A673 (cell line): ENCODE measurements around the gene NOC3L. TPM values are rescaled to one million over a fixed set of nuclear protein-coding genes. Genes with fewer than 3 reads are reported as not detected.

Source experiments
- BruUV-seq: library from RNA; stranded (reverse); fragments of 400-500 nt; replicated peaks from 2 replicates; lab custom pipeline; 2021; lab: Mats Ljungman, UMichigan
- CTCF ChIA-PET: fragments of 300-600 bp; sonication (Branson Sonifier 250); formaldehyde crosslinking; loops from one replicate; lab custom pipeline; 2022; ENCODE audit warnings: antibody characterized with exemption; lab: Charles Lee
- POLR2A ChIA-PET: fragments of 300-600 bp; sonication (Branson Sonifier 250); formaldehyde crosslinking; loops from one replicate; lab custom pipeline; 2022; ENCODE audit warnings: antibody characterized with exemption; ENCODE audit not compliant: low non-redundant PET; lab: Charles Lee
- DNase-seq: peaks from one replicate; pipeline ENCODE4 v3.0.0-alpha.2; 2015; ENCODE audit warnings: low spot score
- H3K27ac ChIP-seq: fragments of 200-600 bp; sonication (generic); 2 replicates; pipeline ENCODE4 v1.5.1; 2016; ENCODE audit warnings: mixed run types, low read depth, mild to moderate bottlenecking, mixed read lengths, antibody characterized with exemption, low read length; ENCODE audit not compliant: poor library complexity, severe bottlenecking
- H3K27me3 ChIP-seq: fragments of 200-600 bp; sonication (generic); replicated peaks from 2 replicates; pipeline ENCODE4 v1.6.1; 2017; ENCODE audit warnings: mixed run types, low read depth, mild to moderate bottlenecking, mixed read lengths, antibody characterized with exemption, low read length; ENCODE audit not compliant: insufficient read depth, poor library complexity
- H3K36me3 ChIP-seq: fragments of 200-600 bp; sonication (generic); 2 replicates; pipeline ENCODE4 v1.6.1; 2016; ENCODE audit warnings: mixed run types, mild to moderate bottlenecking, mixed read lengths, antibody characterized with exemption, low read length; ENCODE audit not compliant: insufficient read depth, poor library complexity, severe bottlenecking
- H3K4me1 ChIP-seq: fragments of 200-600 bp; sonication (generic); 2 replicates; pipeline ENCODE4 v1.6.1; 2017; ENCODE audit warnings: mixed run types, mild to moderate bottlenecking, mixed read lengths, antibody characterized with exemption, low read length; ENCODE audit not compliant: insufficient read depth, poor library complexity, severe bottlenecking
- H3K4me3 ChIP-seq: fragments of 200-600 bp; sonication (generic); 2 replicates; pipeline ENCODE4 v1.5.1; 2016; ENCODE audit warnings: low read depth, mixed run types, mild to moderate bottlenecking, mixed read lengths, low read length; ENCODE audit not compliant: poor library complexity, severe bottlenecking
- H3K9me3 ChIP-seq: fragments of 200-600 bp; sonication (generic); 2 replicates; pipeline ENCODE4 v1.6.1; 2016; ENCODE audit warnings: mixed run types, low read depth, mild to moderate bottlenecking, mixed read lengths, antibody characterized with exemption, low read length; ENCODE audit not compliant: poor library complexity, severe bottlenecking
- CTCF ChIP-seq: fragments of 300-800, 200-600 bp; sonication (generic); conservative IDR thresholded peaks from 2 replicates; pipeline ENCODE4 v1.5.1; 2017; ENCODE audit warnings: low read depth, mild to moderate bottlenecking, antibody characterized with exemption, low read length, moderate library complexity, mixed read lengths
- EZH2 ChIP-seq: fragments of 200-600 bp; sonication (generic); IDR thresholded peaks from 2 replicates; pipeline ENCODE4 v1.6.1; 2017; ENCODE audit warnings: borderline replicate concordance, low read depth, mild to moderate bottlenecking, mixed read lengths, antibody characterized with exemption, low read length; ENCODE audit not compliant: poor library complexity, severe bottlenecking
- intact Hi-C: fragments of 100-400 bp; cut with micrococcal nuclease; formaldehyde crosslinking; loops from one replicate; pipeline ENCODE4 v1.10.0; 2022; ENCODE audit not compliant: unreplicated experiment
- total RNA-seq: library from RNA; stranded (reverse); gene quantifications from 2 replicates; pipeline ENCODE4 v1.2.3, GENCODE V29; 2021

Gene NOC3L
- total RNA-seq, 1 experiment from 2014 or later: 48.6 TPM

- no TSS peak for BruUV-seq
- peak; percentile 72 for DNase-seq
- CTCF ChIA-PET: interaction anchor here (0.6 to 2.4 kb wide), 5 partner anchors 124 to 499 kb away, joined by 3 to 22 read pairs (median 9); no protein-coding TSS in a partner anchor
- TF ChIP-seq EZH2 (no peak), CTCF (peak; percentile 92)
- peaks cover 4% of the 10 kb centered on the region for H3K36me3 ChIP-seq
- no peak overlapping the region for H3K4me3 ChIP-seq
- H3K4me1 ChIP-seq: peaks cover 10% of the 10 kb centered on the region
- POLR2A ChIA-PET: no interaction called here
- intact Hi-C loops: loop anchor here (2.0 kb wide), 1 partner anchor 500 kb away; no protein-coding TSS in a partner anchor
- H3K9me3 ChIP-seq: no peaks in the 10 kb centered on the region
- no peaks in the 10 kb centered on the region for H3K27me3 ChIP-seq
- no peak overlapping the region for H3K27ac ChIP-seq
Measured at GRCh38 chr10:94320285-94320914, 42.3 kb downstream of the NOC3L start.

- intact Hi-C loops: loop anchor here (5.0 to 10.0 kb wide), 3 partner anchors 34 to 242 kb away; no protein-coding TSS in a partner anchor
- Histone ChIP-seq H3K4me1 (peaks cover 10% of the 10 kb centered on the region), H3K36me3 (no peaks in the 10 kb centered on the region), H3K27me3 (no peaks in the 10 kb centered on the region), H3K4me3 (no peak overlapping the region), H3K27ac (no peak overlapping the region), H3K9me3 (no peaks in the 10 kb centered on the region)
- BruUV-seq: no TSS peak
- CTCF ChIA-PET: no interaction called here
- TF ChIP-seq EZH2 (no peak), CTCF (no peak)
- POLR2A ChIA-PET: interaction anchor here (0.7 kb wide), 1 partner anchor 295 kb away, joined by 4 read pairs; no protein-coding TSS in a partner anchor
- DNase-seq: peak; percentile 36
Measured at GRCh38 chr10:94316560-94316959, 46.2 kb downstream of the NOC3L start.

GRCh38 chr10:94315975-94316464, 46.7 kb downstream of the NOC3L start:
- no peak for TF ChIP-seq EZH2
- no peak for TF ChIP-seq CTCF
- DNase-seq: peak; percentile 6
- ChIA-PET CTCF (no interaction called here), POLR2A (interaction anchor here (0.7 kb wide), 1 partner anchor 295 kb away, joined by 4 read pairs; no protein-coding TSS in a partner anchor)
- no peak overlapping the region for H3K27ac ChIP-seq
- no TSS peak for BruUV-seq
- no peaks in the 10 kb centered on the region for H3K9me3 ChIP-seq
- H3K4me3 ChIP-seq: no peak overlapping the region
- intact Hi-C loops: loop anchor here (5.0 to 10.0 kb wide), 3 partner anchors 34 to 241 kb away; no protein-coding TSS in a partner anchor
- no peaks in the 10 kb centered on the region for H3K27me3 ChIP-seq
- H3K36me3 ChIP-seq: no peaks in the 10 kb centered on the region
- peaks cover 10% of the 10 kb centered on the region for H3K4me1 ChIP-seq
